Stimulated activated CD8-positive, alpha-beta memory T cell treated with anti-CD3 and anti-CD28 coated beads, Interleukin-2, amount 100 ng/mL, for 48 hours (primary cell): ENCODE results near the gene SREBF2.
"Not testable (repeated sequence)": the region's sequence is repeated elsewhere in the genome, so short reads cannot be mapped to it uniquely, and the experiment has no call there.

Experiments used
- DNase-seq, 2 donors: peaks; one replicate each; pipeline ENCODE4 v3.0.0-alpha.2; 2020; ENCODE audit warnings: low read depth in 2 of 2

The SREBF2 gene

DNA sequence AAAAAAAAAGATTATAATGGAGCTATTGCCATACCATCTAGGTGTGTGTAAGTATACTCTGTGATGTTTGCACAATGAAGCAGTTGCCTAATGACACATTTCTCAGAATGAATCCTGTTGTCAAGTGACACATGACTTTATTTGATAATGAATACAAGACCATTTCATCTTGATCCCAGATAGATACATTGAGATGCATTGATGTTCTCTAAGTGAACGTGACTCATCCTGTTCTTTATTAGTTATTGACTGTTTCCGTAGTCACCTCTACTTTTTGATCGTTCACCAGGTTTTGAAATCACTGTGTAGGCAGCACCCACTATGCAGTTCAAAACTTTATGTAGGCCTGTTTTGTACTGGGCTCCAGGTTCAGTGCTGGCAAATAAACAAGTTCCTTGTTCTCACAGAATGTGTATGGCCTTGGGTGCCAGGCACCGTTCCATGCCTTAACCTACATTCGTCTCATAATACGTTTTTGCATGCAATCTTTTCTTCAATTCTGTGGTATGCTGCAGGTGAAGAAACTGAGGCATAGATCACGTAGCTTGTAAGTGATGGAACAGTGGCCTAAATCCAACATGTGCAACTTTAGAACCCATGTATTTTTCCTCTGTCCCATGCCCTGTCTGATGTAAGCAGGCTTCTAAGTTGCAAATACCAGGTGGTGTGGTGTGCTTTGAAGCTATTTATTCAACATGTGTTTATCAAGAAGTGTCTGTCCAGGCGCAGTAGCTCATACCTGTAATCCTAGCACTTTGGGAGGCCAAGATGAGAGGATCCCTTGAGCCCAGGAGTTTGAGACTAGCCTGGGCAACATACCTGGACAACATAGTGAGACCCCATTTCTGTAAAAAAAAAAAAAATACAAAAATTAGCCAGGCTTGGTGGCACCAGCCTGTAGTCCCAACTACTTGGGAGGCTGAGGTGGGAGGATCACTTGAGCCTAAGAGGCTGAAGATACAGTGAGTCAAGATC, 10.4 kb downstream of the SREBF2 start:
- no peak for DNase-seq

DNA sequence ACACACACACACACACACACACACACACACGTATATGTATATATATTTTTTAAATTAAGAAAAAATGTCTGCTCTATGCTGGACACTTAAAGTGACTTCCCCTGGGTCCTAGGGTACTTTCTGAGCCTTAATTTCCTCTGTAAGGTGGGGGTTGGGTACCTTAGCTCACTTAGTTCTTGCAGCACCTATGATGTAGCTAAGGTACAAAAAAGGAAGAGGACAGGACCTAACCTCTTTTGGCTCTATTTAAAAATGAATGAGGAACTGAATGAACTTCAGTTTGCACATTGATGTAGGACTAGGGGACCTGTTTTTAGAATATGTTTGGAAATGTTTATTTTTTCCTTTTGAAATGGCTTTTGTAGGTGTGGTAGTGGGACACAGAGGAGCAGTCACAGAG, 11.1 kb downstream of the SREBF2 start:
- no peak for DNase-seq

DNA sequence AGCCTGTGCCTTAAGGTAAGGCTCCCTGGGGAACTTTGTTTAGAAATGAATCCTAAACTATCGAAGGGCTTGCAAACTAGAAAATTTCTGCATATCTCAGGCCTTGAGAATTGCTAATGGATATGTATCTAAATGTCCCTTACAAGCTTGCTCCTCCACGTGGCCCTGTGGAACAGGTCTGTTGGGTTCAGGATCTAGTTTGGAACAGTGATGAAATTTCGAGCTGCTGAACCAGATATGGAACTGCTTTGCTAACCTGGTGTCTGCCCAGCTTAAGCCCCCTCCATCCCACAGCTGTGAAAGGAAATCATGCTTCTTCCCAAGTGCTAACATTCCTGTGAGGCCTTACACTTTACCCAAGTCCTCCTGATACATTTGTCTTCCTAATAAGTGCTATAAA, 11.6 kb downstream of the SREBF2 start:
- no peak for DNase-seq

DNA sequence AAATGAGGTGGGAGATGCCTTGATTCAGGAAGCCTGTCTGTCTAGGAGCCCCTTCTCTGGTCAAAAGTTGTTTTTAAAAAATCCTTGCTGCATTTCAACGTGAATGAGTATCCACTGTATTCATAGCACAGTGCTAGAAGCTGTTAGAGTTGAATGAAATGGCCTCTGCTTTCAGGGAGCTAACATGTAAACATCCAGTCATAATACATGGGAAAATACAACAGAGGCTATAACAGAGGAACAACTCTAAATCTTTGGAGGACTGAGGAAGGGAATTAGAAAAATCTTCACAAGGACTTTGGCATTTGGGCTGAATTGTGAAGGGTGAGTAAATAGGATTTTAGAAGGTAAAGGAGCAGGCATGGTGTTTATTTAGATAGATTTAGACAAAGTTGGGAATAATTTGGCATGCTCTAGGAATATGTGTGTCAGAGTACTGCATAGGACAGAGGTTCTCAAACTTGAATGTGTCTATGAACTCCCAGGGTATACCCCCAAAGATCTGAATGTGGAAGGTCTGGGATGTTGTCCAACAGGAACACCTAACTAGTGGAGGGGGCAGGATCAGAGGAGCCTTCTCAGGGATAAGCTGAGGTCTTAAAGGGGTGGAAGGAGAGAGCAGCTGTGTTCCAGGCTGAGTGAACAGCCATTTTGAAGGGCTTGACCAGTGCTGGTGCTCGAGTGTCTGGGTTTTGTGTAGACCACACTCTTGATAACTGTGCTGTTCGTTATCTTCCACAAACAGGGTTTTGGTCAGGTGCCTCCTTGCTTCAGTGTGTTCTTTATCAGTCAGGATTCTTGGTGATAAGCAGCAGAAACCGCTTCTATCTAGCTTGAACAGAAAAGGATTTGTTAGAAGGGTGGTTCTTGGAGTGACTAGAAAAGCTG, 12.7 kb downstream of the SREBF2 start:
- no peak for DNase-seq

DNA sequence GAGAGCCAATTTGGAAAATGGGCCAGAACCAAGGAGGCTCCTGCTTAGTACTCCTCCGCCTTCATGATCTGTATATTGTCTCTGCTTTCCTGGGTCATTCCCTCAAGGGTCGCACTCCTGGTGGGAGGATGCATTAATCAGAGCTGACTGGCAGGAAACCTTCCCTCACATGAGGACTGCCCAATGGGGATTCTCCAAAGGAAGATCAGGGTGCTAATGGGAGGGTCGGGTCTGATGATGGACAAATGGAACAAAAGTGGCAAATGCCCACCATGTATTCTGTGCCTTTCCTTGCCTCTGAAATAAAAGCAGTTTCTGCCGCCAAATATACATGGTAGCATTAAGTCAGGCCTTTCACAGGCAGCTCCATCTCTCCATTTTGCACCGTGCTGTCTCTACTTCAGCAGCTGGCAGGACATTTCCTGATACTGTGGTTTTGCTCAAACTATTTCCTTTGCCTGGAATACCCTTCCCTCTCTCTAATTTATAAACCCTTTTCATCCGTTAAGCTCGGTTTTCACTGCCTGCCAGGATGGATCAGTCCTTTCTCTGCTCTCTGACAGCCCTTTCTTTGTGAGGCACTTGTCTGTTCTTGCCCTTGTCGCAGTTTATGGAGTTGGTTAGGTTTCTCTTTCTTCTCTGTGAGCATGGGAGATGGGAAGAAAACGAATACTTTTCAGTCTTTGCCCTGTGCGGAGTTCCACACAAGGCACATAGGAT, 13.5 kb downstream of the SREBF2 start:
- no peak for DNase-seq

DNA sequence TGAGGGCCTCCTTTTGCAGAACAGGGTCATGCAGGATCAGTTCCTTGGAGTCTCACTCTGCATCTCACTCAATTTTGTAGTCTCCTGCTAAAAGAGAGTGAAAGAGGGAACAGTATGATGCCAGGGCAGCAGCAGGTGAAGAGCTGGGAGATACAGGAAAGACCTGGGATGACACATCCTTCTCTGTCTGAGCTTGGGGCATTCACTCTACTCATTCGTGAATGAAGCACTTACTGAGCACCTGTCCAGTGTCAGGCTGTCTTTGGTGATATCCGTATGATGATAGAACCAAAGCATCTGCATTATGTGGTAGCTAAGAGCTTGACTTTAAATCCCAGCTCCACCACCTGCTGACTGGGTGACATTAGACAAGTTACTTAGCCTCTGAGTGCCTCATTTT, 14.4 kb downstream of the SREBF2 start:
- no peak for DNase-seq

DNA sequence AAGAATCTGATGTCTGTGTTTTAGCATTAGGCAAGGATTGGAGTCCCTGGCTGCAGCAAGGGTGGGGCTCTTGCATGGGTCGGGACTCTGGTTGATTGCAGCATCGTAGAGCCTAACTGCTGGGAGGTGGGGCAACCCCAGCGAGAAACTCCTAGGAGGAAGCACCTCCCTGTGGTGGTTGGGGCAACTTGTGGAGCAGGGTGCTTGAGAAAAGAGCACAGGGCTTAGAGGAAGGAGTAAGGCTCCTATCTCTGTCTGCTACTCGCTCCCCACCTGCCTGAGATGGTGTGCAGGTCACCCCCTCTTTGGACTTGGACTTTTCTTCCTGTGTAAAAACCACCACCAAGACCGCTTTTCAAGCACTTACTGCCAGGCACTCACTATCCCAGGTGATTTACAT, 15.6 kb downstream of the SREBF2 start:
- DNase-seq, result no peak

DNA sequence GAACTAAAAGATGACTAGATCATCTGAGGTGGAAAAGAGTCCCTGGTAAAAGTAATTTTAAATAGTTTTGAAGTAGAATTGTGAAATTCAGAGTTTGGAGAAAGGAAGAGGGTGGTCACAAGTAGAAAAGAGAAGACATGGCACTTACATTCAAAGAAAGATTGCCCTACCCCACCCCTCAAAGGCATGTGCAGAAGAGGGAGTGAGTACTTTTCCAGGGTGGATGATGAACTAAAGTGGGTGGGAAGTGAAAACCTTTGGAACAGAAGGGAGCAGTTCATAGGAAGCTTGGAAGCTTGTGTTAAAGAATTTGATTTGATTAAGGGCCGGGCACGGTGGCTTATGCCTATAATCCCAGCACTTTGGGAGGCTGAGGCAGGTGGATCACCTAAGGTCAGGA, 23.6 kb downstream of the SREBF2 start:
- DNase-seq, result no peak

DNA sequence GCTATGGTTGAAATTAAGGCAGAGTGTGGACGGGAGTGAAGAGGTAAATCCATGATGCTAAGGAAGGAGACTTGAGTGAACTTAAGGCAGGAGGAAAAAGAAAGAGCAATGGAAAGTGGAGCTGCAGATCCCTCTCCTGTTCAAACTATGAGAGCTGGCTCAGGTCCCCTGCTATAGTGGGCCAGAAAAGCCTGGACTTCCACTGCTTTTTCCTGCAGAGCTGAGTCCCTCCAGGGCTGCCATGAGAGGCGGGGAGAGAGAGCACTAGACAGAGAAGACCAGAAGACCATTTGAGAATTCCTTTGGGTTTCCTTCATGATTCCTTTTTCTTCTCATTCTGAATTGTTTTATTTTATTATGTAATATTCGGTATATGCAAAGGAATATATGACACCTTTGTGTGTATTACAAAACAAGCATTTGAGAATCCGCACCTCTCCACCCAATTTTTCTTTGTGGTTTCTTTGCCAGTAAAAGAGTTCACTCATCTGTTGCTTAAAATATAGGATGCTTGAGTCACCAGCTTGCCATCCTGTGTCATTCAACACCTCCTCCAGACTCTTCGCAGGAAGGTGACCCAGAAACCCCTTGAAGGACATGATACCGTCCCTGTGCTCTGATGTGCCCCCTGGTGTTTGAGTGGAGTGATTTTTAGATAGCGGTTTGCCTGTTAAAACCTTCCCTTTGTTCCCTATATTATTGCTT, 24.4 kb downstream of the SREBF2 start:
- DNase-seq, result peak; percentile 61 to 68

DNA sequence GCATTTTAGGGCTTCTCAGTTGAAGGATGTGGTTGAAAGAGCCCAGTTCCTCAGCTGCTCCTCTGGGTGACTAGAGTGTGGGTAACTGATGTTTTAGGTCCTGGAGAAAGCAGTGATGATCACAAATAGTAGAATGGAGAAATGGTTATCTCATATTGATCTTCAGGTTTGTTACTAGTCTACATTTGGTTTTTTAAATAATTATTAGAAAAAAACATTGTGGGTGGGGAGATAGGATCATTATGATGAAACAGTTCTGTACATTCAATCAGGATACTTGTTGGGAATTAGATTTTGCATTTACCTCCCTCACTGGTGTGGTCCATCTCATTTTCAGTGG, 24.9 kb downstream of the SREBF2 start:
- no peak for DNase-seq

DNA sequence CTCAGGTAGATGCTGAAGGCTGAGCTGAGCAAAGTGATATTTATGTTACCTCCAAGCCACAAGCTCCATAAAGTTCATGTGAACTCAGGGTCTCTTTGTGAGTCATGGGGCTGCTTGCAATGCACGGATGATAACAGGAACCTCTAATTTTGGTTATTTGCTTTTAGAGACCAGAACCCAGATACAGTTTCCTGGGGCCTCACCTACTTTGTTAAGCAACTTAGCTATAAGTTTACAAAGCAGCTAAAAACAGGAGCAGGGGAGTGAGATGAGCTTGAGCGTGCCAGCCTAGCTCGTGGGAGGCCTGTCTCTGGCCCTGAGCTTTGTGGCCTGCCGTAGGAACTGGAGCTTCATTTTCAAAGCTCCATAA, 29.2 kb downstream of the SREBF2 start:
- DNase-seq, result no peak

DNA sequence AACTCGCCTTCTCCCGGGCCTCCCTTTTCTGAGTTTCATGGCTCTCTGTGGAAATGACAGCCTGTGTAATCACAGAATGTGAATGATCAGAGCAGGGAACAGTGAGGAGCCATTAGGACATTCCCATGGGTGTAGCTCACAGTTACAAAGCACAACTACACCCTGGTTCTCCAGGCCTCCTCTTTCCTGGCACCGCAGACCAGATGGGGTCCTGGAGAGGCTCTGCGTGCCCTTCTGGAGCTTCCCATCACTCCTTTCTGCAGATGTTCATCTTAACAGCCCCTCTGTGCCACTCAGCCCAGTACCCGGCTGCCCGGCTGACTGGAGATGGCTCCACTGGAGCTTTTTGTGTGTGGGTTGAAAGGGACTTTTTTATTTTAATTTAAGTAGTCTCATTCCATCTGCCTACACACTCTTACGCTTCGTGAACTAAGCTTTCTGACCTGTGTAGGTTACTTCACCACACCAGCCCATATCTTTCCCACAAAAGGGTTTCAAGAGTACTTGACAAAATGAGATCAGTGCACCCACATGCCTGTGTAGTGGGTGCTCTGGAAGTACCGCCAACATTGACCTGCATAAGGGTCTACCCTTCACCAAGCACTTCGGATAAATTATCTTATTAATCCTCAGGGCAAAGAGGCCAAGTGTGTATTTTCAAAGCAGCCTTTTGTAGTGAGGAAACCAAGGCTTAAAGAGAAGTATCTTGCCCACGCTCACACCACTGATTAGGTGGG, 29.8 kb downstream of the SREBF2 start:
- peak; percentile 46 to 49 for DNase-seq

DNA sequence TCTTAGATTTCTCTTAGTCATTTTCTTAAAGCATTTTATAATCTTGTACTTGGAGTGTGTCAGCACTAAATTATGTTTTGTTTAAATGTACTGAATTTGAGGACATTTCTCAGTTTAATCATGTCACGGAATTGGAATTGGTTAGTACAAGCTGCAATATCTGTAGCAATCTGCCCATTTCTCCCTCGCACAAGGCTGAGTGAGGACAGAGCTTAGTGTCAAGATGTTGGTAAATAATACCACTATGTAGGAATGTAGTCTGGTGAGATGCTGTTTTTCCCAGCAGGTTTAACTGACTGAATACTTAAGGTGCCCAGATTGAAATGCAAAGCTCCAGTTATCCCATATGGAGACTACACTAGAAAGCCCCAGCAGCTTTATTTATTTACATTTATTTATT, 30.6 kb downstream of the SREBF2 start:
- no peak for DNase-seq

DNA sequence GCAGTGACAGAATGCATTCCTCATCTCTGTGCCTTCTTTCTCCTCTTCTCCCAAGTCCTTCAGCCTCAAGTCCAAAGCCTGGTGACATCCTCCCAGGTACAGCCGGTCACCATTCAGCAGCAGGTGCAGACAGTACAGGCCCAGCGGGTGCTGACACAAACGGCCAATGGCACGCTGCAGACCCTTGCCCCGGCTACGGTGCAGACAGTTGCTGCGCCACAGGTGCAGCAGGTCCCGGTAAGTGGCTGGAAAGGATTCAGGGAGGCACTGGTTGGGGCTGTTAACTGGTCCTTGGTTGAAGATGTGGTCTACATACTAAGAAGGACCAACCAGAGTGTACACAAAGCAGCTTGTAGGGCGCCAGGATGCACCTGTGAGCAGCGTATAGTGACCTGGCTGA, 35.7 kb downstream of the SREBF2 start:
- no peak for DNase-seq

DNA sequence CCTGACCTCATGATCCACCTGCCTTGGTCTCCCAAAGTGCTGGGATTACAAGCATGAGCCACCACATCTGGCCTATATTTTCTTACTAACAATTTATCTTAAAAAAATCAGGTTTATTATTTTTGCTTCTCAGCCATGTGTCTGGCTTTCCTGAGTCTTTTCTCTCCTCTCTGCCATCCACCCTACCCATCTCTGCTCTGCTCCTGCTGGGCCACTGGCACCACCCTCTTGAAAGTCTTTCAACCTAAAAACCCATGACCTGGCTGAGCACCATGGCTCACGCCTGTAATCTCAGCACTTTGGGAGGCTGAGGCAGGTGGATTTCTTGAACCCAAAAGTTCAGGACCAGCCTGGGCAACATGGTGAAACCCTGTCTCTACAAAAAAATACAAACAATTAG, 37.2 kb downstream of the SREBF2 start:
- DNase-seq, result not testable (repeated sequence)

DNA sequence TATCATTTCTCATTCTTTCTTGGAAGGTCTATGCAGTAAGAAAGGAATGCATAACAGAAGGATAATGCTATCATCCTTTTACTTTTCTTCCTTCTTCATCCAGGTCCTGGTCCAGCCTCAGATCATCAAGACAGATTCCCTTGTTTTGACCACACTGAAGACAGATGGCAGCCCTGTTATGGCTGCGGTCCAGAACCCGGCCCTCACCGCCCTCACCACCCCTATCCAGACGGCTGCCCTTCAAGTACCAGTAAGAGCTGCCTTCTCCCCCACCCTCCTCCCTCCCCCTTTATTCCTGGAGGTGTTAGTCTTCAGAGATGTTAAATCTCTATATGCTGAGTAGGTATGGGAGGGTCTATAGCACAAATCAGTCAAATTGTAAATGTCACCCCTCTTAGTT, 37.9 kb downstream of the SREBF2 start:
- no peak for DNase-seq

DNA sequence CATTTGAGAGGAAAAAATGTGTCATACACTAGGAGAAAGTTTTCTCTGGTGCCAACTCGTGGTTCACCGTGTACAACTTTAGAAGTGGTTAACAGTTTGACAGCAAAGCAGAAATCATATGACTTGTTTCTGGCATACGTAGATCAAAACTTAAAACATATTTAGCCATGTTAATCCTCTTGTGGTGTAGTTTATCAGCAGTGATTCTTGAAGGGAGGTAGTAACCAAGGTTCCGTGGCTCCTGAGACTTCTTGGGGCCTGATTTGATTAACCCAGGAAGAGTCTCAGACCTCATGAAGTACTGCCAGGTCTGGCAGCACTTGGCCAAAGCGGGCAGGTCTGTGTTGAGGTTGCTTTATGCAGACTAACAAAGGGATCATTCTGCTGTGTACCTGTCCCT, 40.5 kb downstream of the SREBF2 start:
- DNase-seq, result no peak

DNA sequence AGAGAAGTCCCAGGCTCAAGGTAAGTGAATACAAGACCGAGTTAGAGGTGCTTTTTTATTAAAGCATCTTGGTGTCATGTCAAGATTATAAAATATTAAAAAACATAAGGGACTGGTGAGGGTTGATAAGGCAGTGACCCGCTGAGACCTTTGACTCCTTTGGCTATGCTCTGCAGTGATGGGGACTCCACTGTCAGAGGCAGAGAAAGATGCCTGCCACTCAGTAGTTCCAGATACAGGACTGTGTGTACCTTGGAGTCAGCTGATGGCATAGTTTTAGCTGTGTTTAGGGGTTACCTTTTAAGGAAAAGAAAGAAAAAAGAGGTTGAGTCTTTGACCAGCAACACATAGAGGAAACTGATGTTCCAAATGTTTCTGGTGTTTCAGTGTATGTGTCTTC, 41.2 kb downstream of the SREBF2 start:
- DNase-seq, result no peak

DNA sequence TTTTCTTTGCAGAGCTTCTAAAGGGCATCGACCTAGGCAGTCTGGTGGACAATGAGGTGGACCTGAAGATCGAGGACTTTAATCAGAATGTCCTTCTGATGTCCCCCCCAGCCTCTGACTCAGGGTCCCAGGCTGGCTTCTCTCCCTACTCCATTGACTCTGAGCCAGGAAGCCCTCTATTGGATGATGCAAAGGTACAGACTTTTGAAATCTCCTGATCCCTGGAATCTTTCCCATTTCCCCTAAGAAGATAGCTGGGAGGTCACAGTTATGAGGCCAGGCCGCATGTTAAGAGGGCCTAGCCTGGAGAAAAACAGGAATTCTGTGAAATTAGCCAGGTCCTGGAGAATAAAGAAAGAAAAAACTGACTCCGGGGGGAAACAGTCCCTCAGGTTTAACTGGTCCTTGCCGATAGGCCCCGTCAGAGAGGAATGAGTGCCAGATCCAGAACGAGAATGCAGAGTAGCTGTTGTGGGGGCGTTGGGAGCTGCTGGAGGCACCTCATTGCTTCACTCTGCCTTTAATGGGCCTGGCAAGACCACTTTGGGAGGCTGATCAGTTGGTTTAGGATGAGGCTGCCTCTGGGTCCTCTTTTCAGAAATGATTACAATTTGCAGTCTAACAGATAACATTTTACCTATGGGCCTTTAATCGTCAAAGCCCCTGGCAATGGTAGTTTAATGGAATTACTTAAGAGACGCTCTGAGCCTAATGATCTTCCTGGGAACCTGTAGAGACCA, 42.8 kb downstream of the SREBF2 start:
- DNase-seq, result no peak

DNA sequence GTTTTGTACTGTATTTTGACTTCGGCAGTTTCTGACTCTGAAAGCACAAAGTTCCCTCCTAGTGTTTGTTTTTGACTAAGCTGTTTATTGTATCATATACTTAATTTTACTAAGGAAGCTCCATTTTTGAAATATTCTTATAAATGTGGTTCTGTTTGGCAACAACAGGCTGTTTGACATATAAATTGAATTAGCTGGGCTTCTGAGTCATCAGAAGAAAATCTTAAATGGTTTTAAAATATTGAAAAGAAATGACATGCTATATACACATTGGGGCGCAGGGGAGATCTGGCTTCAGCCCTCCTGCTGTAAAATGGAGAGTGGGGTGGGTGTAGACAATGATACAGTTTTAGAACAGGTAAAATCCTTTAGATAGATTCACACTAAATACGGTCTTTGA, 43.4 kb downstream of the SREBF2 start:
- no peak for DNase-seq
